Measurements from ENCODE around the gene IRF4.
"Not testable (repeated sequence)": the region's sequence is repeated elsewhere in the genome, so short reads cannot be mapped to it uniquely, and the experiment has no call there.

DNA sequence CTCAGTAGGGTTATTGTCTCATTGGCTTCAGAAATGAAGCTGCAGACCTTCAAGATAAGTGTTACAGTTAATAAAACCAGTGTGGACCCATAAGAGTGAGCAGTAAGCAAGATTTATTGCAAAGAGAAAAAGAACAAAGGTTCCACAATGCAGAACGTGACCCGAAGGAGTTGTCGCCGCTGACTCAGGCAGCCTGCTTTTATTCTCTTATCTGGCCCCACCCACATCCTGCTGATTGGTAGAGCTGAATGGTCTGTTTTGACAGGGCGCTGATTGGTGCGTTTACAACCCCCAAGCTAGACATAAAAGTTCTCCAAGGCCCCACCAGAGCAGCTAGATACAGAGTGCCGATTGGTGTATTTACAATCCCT, 33.9 kb downstream of the IRF4 start:
- TF ChIP-seq POLR2AphosphoS5, CTCF (IDR thresholded peaks at IDR 0.05): not testable (repeated sequence)

Data from breast epithelium (tissue), 3 donors.